Heart left ventricle (tissue), 13 donors: Measurements from ENCODE around the gene AMIGO3.
"Not testable (repeated sequence)": the region's sequence is repeated elsewhere in the genome, so short reads cannot be mapped to it uniquely, and the experiment has no call there.

Source experiments
- POLR2A ChIP-seq, 2 donors: fragments of 450-650 bp; IDR thresholded peaks; one replicate each; pipeline ENCODE4 v1.6.1; 2017; ENCODE audit warnings: antibody characterized with exemption in 2 of 2, mild to moderate bottlenecking in 2 of 2, moderate library complexity in 2 of 2
- TF ChIP-seq, protein P1 (sequence below), 12 donors: fragments of 200-600 bp; sonication (generic) in 4 of 12; IDR thresholded peaks; one replicate each; pipeline versions ENCODE4 v1.5.0 to v1.8.0; 2018 to 2022; ENCODE audit warnings: antibody characterized with exemption in 12 of 12, mild to moderate bottlenecking in 5 of 12
- donor health status: ischemic (EF 13 %, LVEDD 7.1; RV severe dilation, severe dysfunction).
- donor health status: DM: no; HTN: yes; CAD: no.
- donor health status: DM: no; HTN: no; CAD: no.
- donor health status: ischemic (EF 25% LVEDD 6.9; RV normal size, moderate dysfunction).
- donor health status: ischemic (EF 25% LVEDD 5.7; RV mildly dilated, moderate dysfunction).
- donor health status: ischemic (EF 35%, LVEDD 5.7; RV mildly dilated, moderate dysfunction).
- donor health status: nonischemic (EF 11% LVEDD 7.7; RV severe dilation, severe dysfunction).
- donor health status: DM: yes; HTN: yes; CAD: no.
- donor health status: PGD.
- donor health status: ischemic (EF 29% LVEDD 5.4; RV normal size, mild dysfunction).
- donor health status: nonischemic (EF 23%, LVEDD 6.1; RV moderate dilation, normal function).

DNA sequence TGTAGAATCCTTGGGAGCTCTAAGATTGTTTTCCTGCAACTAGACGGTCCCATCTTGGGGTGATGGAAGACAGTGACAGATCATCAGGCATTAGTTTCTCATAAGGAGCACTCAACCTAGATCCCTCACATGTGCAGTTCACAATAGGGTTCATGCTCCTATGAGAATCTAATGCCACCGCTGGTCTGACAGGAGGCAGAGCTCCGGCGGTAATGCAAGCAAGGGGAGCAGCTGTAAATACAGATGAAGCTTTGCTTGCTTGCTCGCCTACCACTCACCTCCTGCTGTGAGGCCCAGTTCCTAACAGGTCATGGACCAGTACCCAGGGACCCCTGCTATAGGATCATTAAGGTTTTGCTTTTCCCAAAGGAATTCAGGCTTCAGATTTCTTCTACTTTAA, 29.4 kb upstream of the AMIGO3 start:
- not testable (repeated sequence) for TF ChIP-seq POLR2A (IDR thresholded peaks at IDR 0.05)
- TF ChIP-seq, protein P1, sequence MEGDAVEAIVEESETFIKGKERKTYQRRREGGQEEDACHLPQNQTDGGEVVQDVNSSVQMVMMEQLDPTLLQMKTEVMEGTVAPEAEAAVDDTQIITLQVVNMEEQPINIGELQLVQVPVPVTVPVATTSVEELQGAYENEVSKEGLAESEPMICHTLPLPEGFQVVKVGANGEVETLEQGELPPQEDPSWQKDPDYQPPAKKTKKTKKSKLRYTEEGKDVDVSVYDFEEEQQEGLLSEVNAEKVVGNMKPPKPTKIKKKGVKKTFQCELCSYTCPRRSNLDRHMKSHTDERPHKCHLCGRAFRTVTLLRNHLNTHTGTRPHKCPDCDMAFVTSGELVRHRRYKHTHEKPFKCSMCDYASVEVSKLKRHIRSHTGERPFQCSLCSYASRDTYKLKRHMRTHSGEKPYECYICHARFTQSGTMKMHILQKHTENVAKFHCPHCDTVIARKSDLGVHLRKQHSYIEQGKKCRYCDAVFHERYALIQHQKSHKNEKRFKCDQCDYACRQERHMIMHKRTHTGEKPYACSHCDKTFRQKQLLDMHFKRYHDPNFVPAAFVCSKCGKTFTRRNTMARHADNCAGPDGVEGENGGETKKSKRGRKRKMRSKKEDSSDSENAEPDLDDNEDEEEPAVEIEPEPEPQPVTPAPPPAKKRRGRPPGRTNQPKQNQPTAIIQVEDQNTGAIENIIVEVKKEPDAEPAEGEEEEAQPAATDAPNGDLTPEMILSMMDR (IDR thresholded peaks at IDR 0.05): not testable (repeated sequence)
